ENCODE data around the gene IFRD2.
"Not testable (repeated sequence)": the region's sequence is repeated elsewhere in the genome, so short reads cannot be mapped to it uniquely, and the experiment has no call there.

IFRD2 gene

DNA sequence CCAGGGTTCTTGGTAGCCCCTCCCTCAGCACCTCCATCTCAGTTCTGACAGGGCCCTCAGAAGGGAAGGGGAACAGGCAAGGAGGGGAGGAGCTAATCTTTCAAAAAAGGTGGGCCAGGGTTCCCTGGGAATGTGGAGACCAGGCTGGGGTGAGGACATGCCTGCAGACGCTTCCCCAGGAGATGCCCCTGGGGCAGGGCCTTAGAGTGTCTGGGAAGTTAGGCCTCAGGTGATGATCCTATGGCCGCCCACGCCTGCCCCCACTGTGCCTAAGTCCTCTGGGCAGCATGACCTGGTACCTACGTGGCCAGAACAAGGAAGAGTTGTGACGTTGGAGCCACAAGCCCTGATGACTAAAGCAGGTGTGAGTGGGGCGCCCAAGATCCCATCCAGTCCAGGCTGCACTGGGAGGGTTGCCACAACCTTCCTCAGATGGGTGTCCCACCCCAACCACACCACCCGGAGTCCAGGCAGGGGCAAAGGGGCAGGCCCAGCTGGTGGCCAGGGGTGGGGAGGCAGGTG lies 27.2 kb downstream of the IFRD2 start:
- DNase-seq, result no peak

DNA sequence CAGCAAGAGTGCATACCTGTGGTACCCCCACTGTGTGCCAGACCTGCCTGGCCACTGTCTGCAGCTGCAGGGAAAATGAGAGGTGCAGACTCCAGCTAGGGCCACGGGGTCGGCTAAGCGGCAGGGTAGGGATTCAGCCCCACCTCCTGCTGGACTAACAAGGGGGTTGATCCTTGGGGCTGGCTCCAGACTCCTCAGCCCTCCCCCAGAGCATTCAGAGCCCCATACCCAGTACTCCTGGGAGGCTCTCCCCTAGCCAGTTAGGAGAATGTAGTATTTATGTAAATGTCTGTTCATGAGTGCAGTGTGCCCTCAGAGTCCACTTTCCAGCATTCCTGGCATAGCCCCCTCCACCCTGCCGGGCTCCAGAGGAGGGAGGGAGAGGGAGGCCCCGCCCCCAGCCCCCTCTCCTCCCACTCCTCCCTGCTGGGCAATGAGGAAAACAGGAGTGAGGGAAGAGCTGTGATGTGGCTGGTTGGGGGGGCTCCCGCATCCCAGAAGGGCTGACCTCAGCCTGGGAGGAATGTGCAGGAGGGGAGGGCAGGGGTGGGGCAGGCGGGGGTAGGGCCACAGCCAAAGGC lies 27.8 kb downstream of the IFRD2 start:
- DNase-seq, result no peak

GRCh38 chr3:50263478-50264382 lies 28.5 kb downstream of the IFRD2 start:
- DNase-seq, result no peak

GRCh38 chr3:50262778-50263177 lies 29.5 kb downstream of the IFRD2 start:
- DNase-seq, result no peak

- not testable (repeated sequence) for DNase-seq
Observed at GRCh38 chr3:50262200-50262599, 30.0 kb downstream of the IFRD2 start.

DNA sequence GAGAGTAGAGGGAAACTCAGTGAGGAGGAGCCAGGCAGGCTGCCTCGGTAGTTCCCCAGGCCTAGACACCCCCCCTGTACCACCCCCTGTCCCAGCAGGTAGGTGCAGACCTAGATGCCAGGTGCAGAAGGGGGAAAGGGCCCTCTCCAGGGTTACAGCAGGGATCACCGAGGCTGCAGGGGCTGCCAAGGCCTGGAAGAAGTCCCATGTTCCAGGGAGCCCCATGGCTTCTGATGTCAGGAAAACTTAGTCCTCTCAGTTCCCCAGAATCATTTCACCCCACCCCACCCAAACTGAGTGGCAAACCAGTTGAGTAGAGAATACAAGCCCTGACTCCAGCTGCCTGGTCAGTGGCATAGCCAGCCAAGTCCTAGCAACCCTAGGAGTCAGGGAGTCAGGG lies 30.7 kb downstream of the IFRD2 start:
- no peak for DNase-seq

DNA sequence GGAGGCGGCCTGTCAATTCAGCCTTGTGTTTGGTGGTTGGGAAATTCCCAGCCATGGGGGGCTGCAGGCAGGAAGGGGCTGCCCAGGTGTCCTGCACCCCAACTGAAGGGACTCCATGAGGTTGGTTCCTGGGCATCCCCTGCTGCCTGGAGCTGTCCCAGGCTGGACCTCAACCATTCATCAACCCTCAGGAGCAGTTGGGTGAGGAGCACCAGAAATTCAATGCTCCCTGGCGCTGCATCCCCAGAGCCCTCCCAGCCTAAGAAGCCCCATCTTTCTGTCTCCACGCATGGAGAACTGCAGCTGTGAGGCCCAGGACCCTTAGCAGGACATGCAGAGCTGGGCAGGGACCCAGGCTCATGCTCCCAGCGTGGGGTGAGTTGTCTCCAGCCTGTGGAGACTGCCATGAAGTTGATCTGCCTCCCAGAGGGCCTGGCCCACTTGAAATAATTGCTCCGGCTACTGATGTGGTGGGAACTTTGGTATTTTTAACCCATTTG lies 31.2 kb downstream of the IFRD2 start:
- DNase-seq, result no peak

DNA sequence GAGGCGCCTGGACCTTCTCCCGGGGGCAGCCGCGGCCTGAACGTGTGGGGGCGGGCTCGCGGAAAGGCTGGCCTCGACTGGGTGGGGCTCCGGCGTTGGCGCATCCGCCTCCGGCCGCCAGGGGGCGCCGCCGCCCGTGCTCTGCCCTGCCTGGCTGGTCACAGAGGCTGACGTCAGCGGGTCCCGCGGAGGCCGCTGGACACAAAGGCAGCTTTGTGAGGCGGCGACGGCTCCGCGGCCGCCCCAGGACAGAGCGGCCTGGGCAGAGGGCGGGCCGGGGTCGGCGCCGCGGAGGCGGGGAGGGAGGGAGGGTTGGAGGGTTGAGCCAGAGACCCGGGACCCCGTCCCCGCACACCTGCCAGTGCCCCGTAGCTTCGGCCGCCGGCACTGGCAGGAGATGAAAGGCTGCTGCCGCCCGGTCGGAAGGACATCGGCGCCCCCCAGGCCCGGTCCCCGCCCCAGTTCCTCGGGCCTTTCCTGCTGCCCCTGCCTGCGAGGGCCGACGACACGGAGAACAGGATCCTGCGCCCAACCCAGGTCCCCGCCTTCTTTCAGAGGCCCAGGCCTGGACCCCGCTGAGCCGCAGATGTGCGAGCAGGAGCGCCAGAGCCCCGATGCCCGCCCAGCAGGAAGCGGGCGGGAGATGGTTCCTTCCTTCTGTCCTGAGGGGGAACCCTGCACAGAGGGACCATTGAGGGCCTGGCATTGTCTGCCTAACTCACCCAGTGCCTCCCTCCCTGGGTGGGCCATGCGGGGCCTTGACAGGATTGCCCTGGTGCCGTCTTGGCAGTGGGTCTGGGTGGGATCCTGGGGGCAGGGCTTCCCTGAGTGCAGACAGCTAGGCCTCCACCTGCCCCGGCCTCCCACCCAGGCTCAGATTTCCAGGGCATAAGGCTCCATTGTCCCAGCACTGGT lies 31.9 kb downstream of the IFRD2 start:
- peak; percentile 79 for DNase-seq

GRCh38 chr3:50259432-50260026 lies 32.7 kb downstream of the IFRD2 start:
- no peak for DNase-seq

DNA sequence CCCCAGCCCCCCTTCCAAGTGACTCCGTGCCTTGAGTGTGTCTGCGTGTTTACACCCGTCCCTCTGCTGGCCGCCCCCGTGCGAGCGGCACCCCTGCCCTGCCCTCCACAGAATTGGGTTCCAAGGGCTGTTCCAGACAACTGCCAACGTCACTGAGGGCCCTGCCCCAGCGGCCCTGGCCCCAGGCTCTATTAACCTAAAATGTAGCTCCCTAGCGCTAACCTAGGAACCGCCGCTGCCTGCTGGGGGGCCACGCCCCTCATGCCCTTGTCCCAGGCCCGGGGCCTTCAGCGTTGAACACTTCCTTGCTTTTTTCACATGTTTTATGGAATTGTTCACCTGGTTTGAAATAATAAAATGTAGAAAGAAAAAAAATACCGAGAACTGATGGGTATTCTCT lies 33.2 kb downstream of the IFRD2 start:
- no peak for DNase-seq

DNA sequence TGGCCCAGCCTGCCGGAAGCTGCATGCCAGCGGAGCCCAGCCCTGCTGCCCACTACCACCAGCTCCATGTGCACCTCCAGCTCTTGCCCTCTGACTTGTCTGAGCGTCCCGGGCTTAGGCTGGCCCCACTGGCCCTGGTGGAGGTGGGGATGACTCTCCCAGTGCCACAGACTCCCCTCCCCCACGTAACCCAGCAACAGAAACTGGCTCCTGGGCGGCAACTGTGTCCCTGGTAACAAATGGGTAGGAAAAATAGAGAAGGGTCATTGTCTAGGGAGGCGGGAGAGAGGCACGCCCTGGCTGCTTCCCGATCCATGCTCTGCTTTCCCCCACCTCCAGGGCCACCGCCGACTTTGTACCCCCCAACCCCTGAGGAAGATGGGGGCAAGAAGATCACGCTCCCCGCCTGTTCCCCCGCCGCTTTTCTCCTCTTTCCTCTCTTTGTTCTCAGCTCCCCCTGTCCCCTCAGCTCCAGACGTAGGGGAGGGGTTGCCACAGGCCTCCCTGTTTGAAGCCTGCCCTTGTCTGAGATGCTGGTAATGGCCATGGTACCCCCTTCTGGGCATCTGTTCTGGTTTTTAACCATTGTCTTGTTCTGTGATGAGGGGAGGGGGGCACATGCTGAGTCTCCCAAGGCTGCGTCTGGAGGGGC lies 34.1 kb downstream of the IFRD2 start:
- DNase-seq, result no peak

DNA sequence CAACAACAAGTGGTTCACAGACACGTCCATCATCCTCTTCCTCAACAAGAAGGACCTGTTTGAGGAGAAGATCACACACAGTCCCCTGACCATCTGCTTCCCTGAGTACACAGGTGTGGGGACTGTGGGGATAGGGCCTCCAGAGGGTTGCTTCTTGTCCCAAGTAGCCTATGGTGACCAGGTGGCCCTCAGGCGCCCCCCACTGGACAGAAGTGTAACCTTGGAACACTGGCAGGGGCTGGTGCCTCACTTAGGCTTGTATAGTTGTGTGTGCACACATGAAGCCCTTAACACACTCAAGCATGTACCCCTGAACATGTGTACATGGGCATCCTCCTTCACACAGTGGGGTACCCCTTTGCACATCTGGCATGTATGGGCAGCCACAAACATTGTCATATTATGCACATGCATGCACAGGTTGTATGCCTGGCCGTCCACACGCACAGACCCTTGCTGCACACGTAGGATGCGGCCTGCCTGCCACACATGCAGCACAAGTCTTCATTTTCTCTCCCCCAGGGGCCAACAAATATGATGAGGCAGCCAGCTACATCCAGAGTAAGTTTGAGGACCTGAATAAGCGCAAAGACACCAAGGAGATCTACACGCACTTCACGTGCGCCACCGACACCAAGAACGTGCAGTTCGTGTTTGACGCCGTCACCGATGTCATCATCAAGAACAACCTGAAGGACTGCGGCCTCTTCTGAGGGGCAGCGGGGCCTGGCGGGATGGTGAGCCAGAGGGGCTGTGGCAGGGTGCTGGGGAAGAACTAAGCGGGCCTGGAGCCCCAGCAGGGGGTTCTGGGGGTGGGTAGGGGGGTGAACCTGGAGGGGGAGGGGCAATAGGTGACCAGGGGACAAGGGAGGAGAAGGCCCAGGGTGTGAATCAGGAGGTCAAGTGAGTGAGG lies 35.0 kb downstream of the IFRD2 start:
- DNase-seq, result no peak

DNA sequence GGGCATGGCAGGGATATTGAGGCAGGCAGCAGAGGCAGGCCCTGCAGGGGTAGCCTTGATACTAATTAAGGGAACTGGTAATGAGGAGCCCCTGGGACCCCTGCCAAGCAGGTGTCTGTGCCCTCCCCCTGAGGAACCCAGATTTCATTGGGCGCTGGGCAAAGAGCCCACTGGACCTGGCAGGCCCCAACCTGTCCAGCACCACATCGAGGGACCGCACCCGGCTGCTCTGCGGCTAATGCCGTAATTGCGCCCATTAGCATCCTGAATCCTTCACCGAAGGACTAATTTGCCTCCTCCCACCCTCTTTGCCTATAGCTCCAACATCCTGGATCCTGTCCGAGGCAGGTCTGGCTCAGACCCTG lies 37.0 kb downstream of the IFRD2 start:
- DNase-seq, result no peak

- DNase-seq, result no peak
Observed at GRCh38 chr3:50254577-50255250, 37.5 kb downstream of the IFRD2 start.

GRCh38 chr3:50251220-50251619 lies 41.0 kb downstream of the IFRD2 start:
- DNase-seq, result no peak

GRCh38 chr3:50250514-50250913 lies 41.7 kb downstream of the IFRD2 start:
- no peak for DNase-seq

GRCh38 chr3:50249457-50249856 lies 42.8 kb downstream of the IFRD2 start:
- DNase-seq, result no peak

DNA sequence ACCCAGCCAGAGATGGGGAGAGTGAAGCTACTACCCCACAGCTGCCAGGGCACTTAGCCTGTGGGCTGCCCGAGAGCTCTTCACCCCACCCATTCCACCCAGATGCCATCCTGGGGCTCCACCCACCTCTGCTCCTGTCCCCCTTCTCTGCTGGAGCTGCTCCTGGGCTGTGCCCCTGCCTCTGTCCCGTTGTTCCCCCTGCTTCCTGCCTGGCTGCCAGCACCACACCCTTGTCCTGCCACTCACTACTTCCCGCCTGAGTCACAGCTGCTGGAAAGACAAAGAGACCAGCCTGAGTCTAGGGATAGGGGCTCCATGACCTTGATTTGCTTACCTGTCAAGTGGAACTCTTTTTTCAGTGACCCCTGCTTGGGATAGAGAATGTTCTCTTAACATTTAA lies 43.8 kb downstream of the IFRD2 start:
- no peak for DNase-seq

DNA sequence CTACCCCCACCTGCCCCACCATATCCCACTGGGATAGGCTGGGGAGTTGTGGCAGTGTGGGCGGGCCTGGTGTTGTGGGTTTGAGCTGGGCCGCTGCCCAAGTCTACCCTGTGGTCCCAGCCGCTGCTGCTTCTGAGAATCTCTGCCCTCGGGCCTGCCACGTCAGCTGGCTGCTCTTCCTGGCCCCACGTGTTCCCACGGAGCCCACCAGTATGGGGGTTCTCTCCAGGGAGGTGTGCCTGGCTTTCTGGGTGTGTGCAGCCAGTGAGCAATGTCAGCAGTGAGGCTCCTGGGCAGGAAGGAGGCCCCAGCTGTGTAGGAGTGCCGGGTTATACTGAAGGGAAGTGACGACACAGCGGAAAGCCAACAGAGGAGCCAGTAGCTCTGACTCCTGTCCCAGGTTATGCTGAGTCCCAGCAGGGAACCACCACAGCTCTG lies 45.7 kb downstream of the IFRD2 start:
- DNase-seq, result peak; percentile 70

GRCh38 chr3:50245831-50246516 lies 46.3 kb downstream of the IFRD2 start:
- peak; percentile 97 for DNase-seq

Measured in activated gamma-delta T cell treated with Interleukin-2 at 50 U/mL for 16 hours (primary cell).